HG02938 (cell line): ENCODE data around the gene DUSP22.

ENCODE experiments used
- ATAC-seq: cut with Tn5 transposase; IDR thresholded peaks from one replicate; pipeline ENCODE4 v1.9.1; 2021; ENCODE audit warnings: mild to moderate bottlenecking, moderate library complexity; ENCODE audit not compliant: unreplicated experiment

The DUSP22 gene

GRCh38 chr6:336159-337114 is 44.1 kb downstream of the DUSP22 start:
- ATAC-seq: peak; percentile 38

DNA sequence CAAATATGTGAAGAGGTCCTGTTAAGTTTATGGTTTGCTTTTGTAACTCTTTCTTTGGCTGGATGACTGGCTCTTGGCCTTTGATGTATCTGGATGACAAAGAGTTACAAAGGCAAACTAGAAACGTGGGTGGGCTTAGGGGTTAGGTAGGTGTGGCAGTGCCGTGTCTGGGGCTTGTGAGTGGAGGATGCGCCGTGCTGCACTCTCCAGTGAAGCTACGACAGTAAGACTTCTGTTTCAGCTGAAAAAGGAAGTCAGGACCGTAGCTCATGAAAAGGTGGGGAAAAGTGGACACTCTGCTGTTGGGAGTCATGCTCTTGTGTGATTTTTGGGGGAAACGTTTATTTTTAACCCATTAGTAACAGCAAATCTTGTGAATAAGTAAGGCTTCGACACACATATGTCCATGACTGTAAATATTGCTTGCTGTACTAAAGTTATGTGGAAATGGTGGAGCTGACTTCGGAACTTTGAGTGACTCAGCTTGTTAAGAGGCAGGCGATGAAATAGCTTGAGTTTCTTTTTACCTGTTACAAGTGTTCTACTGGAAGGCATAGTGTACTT is 45.6 kb downstream of the DUSP22 start:
- no peak for ATAC-seq

DNA sequence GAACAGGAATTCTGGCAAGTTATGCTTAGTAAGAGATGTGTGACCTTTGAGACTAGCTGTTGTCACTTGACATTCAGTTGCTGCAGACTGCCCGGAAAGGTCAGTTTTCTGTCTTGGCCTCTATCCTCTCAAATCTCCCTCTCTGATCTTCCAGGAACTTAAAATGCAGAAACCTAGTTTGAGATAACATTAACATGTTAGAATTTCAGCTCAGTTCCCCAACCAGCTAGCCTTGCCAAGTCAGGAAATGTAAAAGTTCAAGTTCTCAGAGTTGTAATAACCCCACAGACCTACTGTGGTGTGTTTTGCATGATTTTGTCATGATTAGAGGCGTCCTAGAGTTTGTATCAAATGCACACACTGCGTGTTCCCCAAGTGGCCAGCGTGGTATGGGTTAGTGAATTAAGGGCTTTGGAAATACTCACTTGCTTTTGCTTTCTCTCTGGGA is 46.6 kb downstream of the DUSP22 start:
- ATAC-seq: no peak

DNA sequence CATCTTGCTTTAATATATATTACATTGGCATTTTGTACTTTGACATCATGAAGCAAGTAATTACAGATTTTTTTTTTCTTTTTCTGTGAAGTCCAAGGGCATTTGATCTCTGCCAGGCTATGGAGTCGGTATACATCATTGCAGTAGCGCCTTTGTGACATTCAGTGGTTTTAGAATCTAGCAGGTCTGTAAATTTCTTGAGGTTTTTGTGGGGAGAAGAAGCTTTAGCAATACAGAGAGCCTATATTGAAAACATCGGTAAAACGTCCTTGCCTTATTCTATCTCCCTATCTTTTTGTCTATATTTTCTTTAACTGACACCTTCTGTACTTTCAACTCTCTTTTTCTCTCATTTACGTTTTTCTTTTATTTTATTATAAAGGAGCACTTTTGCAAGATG is 47.2 kb downstream of the DUSP22 start:
- ATAC-seq: no peak

DNA sequence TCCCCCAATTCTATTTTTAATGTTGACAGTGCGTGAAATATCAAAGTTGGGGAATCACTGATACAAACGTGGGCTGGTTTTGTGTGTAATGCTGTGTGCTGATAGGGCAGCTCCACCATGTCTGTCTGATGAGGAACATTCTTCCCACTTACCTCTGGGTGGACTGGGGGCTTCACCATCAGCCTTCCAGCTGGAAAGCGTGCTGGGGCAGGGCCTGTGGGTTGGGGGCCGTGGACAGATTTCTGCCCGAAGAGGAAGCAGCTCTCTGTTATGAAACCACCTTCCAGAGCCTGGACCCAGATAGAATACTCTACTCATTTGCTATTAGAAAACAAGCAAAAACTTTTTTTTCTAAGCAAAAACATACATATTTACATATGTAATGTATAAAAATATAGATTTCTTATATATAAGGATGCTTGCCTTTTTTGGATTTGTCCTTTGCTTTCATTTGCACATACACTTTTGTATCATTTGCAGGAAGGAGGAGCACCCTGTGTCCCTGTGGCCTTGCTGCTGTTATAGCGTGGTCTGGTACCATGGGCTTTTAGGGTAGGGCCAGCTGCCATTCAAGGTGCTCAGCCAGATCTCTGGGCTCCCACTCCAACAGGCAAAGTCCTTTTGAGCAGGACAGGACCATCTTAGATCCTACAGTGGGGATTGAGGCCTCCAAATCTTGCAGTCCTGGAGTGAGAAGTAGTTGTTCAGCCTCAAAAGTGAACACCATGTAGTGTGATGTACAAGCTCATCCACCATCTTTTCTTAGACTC is 48.1 kb downstream of the DUSP22 start:
- ATAC-seq: no peak

GRCh38 chr6:340991-341827 is 48.9 kb downstream of the DUSP22 start:
- ATAC-seq: no peak

GRCh38 chr6:341914-342831 is 49.9 kb downstream of the DUSP22 start:
- ATAC-seq: peak; percentile 48

DNA sequence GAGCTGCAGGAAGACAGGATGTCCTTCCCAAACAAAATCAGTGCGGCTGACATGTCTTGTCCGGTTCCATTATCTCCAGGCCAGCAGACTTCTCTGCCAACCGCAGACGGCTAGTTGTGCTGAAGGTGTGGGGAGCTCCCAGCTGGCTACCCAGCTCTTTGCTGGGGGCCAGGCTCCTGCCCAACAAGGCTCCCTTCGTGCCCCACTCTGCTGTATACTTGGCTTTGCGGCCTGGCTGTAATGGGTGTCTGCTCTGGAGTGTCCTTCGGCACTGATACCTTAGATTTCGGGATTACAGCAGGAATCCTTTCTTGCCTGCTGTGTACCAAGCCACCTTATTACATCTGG is 50.5 kb downstream of the DUSP22 start:
- ATAC-seq: no peak

GRCh38 chr6:343226-343935 is 51.1 kb downstream of the DUSP22 start:
- ATAC-seq: no peak

GRCh38 chr6:343960-344815 is 51.9 kb downstream of the DUSP22 start:
- ATAC-seq: no peak

DNA sequence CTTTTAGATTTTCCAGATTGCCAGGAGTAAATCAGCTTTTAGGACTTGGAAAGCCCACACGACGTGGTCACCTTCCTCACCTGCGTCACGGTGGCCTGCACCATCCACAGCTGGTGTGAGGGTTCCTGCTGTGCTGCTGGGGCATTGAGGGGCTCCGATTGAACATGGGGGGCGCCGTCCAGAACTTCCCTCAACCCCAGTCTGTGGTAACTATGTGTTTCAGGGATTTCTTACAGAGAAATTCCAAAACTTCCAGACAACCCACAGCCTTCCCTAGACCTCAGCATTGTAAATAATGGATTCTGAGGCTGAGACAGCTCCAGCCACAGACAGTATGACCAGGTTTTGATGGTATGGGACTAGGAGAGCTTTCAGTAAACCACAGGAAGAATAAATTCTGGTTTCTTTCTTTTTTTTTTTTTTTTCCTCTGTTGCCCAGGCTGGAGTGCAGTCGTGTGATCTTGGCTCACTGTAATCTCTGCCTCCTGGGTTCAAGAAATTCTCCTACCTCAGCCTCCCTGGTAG is 52.6 kb downstream of the DUSP22 start:
- no peak for ATAC-seq

- ATAC-seq: no peak
Observed at GRCh38 chr6:345747-346385, 53.6 kb downstream of the DUSP22 start.

DNA sequence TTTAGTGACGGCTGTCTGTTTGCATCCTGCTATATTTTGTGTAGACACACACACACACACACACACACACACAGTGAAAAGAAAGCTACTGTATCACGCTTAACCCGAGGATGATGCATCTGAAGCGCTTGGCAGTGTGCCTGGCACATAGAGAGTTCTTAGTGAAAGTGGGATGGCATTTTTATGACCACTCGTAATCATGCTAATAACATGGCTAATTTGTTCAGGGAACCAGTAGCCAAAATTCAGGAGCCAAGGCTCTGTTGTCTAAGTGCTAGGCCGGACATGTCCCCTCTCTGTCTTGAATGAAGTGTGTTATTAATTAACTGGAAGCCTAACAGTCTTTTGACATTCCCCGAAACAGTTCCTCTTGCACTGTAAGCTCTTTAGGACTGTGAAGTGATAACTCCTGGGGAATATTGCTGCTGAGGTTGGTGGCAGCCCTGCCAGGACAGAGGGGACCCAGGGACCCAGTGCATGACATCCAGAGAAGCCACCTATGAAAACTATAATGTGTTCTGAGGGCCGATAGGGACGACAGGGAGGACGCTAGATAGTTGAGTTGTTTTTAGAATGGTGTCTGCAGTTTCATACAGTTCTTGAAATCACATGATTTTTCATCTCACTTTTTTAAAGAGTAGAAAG is 54.2 kb downstream of the DUSP22 start:
- ATAC-seq: no peak

GRCh38 chr6:347232-347631 is 54.9 kb downstream of the DUSP22 start:
- peak; percentile 75 for ATAC-seq

DNA sequence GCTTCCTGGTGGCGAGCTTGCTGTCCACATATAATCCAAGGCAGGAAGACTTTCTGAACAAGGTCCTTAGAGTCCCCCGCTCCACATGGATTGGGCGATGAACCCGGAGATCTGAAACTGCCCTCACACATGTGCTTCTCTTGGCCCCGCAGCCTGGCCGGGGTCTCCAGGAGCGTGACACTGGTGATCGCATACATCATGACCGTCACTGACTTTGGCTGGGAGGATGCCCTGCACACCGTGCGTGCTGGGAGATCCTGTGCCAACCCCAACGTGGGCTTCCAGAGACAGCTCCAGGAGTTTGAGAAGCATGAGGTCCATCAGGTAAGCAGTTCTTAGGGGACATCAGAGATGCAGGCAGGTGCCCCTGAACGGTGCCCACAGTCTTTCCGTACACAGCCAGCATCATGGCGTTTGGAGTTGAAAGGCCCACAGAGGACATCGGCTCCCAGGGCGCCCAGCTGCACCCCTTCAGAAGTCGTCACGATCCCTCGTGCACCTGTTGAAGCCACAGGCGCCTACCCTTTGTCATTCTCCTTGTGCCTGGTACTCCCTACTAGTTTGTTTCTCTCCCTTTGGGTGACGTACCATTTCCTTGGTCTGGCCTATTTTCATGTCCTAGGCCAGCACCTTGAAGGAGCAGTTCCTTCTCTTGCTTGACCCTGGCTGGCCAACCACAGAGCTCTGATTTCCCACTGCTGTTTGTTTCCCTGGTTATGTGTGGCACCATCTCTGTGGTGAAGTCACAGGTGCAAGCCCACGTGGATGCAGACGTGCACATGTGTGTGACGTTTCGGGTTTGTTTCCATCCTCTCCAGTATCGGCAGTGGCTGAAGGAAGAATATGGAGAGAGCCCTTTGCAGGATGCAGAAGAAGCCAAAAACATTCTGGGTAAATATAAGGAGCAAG is 55.9 kb downstream of the DUSP22 start:
- ATAC-seq: no peak

GRCh38 chr6:348860-349396 is 56.6 kb downstream of the DUSP22 start:
- ATAC-seq: no peak
